NCI-H82 treated with DMSO at 0.1 percent for 48 hours (cell line): ENCODE results near the gene DOHH.

Experiments used
- DNase-seq: peaks from one replicate; lab custom pipeline; 2025; ENCODE audit not compliant: unreplicated experiment; lab: John Stamatoyannopoulos, UW

Gene DOHH

DNA sequence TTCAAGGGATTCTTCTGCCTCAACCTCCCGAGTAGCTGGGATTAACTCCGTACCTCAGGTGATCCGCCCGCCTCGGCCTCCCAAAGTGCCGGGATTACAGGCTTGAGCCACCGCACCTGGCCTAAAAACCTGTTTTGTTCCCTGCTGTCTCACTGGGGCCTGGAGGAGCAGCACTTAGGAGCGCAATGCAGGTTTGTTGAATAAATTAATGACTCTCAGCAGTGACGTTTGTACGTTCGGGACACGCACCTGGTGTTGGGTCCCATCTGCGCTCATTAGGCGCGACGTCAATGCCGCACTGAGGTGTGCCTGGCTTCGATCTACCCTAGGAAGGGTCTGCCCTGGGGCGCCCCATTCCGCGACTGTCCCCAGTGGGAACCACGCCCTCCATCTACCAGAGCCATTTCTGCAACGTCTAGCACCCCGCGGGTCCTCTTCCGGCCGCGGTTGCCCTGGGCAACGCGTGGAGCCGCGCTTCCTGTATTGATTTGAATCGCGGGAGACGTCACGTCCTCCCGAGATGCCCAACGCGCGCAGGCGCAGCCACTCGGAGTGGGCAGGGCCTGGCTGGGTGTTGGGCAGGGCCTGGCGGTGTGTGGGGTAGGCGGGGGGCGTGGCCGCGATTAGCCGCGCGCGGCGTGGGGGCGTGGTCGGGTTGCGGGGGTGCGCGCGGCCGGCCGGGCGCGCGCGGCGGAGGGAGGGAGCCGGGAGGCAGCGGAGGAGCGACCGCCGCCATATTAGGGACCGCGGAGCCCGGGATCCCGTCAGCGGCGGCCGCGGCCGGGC, 5.3 kb upstream of the DOHH start, which contains the start of gene FZR1:
FZR1 (plus strand) TSS at position 714 of the 786 bp plus-strand sequence. CDS start 16,679 bp downstream, outside the sequence.
- peak; percentile 74 for DNase-seq

DNA sequence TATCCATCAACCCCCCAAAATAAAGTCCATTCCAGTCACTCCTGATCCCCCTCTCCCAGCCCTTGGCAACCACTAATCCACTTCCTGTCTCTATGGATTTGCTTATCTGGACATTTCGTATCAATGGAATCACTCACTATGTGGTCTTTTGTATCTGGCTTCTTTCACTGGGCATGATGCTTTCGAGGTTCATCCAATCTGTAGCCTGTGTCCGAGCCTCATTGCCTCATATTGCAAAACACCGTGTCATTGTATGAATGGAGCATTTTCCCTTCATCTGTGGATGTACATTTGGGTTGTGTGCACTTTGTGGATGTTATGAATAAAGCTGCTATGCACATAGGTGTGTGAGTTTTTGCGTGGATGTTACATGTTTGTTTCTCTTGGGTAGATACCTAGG, 4.3 kb upstream of the DOHH start:
- no peak for DNase-seq

DNA sequence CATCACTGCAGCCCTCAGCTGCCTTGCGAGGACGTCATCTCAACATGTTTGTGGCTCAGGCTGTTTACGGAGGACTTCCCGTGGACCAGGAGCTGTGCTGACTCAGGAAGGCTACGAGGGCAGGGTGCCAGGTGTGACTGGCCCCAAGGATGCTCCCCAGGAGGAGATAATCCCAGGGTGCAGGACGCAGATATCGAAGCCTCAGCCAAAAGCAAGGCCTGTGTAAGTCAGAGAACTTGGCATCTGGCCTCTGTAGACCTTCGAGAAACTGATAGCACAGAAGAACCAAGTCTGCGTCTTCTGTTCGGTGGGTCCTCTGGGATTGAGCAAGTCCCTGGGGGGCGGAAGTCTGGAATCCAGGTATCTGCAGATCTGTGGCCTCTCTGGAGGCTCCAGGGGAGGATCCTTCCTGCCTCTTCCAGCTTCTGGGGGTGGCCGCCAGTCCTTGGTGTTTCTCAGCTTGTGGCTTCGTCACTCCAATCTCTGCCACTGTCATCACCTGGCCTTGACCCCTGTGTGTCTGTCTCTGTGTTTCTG, 2.6 kb upstream of the DOHH start:
- DNase-seq: no peak

DNA sequence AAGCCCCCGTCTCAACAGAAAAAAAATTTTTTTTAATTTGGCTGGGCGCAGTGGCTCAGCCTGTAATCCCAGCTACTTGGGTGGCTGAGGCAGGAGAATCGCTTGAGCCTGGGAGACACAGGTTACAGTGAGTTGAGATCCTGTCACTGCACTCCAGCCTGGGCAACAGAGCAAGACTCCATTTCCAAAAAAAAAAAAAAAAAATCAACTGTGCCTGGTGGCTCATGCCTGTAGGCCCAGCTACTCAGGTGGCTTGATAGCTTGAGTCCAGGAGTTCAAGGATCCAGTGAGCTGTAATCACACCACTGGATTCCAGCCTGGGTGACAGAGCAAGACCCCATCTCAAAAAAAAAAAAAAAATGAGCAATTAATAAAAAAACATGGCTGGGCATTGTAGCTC, 1.3 kb upstream of the DOHH start:
- no peak for DNase-seq

DNA sequence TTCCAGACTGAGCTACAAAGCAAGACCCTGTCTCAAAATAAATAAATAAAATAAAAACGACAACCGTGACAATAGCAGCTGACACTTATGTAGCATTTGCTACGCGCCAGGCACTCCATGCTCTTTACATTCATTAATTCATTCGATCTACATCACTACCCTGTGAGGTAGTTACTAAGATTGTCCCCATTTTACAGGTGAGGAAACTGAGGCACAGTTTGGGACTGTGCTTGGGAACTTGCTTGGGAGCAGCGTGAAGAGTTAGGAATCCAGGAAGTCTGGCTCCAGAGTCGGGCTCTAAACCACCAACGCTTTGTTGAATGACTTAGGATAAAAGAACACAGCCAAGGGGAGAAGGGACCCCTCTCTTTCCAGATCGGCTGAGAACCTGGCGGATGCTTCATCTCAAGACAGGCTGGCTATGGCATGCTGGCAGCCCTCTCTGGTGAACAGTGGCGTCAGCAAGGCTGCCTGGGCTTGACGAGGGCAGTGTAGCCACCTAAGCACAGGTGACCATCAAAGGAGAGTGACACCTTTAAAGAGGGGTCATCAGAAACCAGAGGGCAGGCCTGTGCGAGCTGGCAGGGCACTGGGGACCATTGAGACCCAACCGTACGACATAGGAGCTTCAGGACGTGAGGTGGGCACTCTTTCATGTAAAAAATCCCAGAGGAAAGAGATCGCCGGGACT, 591 bp downstream of the DOHH start:
- no peak for DNase-seq

DNA sequence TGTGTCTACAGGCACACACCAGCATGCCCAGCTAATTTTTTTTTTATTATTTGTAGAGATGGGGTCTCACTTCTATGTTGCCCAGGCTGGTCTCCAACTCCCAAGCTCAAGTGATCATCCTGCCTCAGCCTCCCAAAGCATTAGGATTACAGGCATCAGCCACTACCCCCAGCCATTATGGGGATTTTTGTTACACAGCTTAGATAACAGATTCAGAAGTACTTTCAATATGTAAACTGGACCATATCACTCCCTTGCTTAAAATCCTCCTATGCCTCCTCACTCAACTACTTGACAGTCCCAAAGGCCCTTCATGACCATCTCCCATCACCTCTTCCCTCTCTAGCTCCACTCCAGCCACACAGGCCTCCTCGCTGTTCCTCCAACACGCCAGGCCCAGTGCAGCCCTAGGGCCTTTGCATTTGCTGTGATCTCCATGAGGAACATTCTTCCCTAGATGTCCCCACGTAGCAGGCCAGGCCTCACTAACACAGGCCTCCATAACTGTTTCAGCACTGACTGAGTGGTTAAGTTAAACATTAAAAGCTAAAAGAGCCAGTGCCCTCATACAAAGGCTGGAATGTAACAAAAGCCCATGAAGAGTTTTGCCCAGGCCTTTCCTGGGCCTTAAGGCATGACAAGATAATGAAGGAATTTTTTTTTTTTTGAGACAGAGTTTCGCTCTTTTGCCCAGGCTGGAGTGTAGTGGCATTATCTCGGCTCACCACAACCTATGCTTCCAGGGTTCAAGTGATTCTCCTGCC, 2.5 kb downstream of the DOHH start:
- DNase-seq: no peak

DNA sequence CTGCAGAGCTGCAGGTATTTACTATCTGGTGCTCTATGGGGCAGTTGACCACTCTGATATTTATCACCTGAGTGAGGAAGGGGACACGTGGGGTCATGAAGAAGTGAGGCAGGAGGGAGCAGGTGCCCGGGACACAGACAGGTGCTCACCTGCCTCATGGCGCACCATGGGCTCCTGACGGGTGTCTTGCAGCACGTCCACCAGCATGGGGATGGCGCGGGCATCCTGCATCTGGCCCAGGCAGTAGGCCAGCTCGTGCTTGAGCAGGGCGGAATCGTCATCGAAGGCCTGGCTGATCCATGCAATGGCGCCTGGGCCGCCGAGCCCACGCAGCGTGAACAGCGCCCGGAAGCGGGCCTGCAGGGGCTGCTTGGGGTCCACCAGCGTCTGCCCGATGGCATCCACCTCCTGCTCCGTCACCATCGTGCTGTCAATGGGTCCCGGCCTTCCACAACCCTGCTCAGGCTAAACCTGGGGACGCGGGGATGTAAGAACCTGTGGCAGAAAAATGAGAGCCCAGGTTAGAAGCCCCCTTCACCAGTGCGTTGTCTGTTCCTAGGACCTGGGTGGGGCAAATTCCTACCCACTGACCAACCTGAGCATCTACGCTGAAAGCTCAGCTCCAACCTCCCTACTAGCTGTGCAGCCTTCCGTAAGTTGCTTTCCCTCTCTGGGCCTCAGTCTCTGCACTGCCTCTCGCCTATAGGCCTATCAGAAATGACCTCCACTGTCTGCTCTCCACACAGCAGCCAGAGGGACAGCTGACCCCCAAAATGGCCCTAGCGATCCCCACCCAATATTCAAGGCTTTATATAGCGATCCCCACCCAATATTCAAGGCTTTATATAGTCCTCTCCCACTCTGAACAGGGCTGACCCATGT, 3.8 kb downstream of the DOHH start:
- no peak for DNase-seq

DNA sequence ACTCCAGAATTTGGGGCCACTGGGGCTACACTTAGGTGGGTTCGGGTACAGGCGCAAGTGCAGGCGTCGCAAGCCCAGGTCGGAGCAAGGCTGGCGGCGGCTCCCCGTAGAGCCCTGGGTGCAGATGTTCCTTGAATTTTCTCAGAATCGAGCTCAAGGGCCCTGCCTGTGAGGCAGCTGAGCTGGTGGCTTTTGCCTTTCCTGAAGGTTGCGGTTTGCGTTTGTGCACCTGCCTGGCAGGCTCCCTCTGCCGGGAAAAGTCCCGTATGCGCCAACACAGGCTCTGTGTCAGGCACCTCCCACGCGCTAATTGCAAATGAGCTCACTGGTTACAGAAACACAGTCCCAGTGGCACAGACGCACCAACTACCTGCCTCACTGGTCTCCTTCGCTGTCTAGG, 5.9 kb downstream of the DOHH start:
- no peak for DNase-seq

DNA sequence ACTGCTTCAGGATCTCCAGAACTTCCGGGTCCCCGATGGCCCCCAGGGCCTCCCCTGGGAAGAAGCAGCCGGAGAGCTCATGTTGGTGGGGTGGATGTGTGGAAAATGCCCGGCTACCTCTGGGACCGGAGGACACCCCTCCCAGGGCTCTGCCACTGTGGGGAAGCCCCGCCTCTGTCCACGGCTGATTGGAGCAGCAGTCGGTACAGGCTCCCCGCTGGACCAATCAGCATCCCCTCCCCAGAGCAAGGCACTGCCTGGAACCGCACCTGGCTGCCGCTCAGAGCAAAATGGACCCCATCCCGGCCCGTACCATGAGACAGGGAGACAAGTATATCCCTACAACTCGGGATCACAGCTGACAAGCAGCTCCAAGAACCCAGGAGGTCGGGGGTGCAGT, 6.4 kb downstream of the DOHH start:
- no peak for DNase-seq

DNA sequence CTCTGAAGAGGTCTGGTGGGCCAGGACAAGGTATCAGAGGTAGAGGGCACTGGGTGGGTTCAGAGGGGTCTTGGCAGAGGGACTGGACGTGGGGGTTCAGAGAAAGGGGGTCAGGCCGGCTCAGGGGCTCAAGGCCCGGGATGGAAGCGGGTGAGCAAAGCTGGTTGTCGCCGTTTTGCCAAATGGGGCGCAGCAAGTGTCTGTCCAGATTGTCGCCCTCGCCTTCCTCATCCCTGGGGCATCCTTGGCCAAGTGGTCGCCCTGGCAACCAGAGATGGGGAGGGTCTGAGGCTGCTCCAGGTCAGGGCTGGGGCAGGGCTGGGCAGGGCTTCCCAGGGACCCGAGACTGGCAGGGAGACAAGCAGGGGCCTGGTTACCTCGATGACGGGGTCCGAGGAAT, 6.8 kb downstream of the DOHH start:
- no peak for DNase-seq

DNA sequence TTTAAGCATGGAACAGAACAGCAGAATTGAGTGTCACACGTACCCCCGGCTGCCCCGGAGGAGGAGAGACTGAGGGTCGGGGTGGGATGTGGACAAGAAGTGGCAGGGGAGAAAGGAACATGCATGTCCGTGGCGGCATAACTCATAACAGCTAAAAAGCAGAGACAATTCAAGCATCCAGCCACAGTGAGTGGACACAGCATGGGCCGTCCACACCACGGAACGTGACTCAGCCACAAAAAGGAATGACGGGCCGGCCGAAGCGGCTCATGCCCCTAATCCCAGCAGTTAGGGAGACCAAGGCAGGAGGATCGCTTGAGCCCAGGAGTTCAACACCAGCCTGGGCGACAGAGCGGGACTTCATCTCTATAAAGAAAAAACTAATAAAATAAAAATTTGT, 7.6 kb downstream of the DOHH start:
- no peak for DNase-seq

DNA sequence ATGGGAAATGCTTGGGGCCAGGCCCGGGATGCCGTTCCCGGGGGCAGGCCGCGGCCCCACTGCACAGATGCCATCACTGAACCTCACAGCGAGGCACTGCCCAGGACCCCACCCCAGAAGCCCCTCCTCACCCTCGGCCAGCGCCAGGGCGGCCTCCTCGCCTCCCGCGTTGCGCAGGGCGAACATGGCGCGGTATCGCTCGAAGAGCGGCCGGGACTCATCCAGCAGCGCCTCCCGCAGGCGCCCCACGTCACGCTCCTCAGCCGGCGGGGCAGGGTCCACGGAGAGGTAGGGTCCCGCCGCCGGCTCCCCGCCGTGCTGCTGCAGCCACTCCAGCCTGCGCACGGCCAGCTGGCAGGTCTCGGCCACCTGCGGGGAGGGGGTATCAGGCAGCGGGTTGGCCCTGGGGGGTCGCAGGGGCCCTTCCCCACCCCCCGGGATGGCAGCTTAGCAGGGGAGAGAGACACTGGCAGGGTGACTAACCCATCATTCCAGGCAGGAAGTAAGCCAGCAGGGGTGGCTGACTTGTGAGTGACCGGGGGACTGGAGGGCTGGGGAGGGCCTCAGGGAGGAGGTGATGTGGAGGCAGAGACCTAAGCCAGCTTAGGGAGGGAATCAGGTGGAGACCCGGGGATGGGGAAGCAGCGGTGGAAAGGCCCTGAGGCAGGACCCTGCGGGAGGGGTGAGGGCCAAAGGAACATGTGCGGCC, 8.2 kb downstream of the DOHH start:
- DNase-seq: no peak

DNA sequence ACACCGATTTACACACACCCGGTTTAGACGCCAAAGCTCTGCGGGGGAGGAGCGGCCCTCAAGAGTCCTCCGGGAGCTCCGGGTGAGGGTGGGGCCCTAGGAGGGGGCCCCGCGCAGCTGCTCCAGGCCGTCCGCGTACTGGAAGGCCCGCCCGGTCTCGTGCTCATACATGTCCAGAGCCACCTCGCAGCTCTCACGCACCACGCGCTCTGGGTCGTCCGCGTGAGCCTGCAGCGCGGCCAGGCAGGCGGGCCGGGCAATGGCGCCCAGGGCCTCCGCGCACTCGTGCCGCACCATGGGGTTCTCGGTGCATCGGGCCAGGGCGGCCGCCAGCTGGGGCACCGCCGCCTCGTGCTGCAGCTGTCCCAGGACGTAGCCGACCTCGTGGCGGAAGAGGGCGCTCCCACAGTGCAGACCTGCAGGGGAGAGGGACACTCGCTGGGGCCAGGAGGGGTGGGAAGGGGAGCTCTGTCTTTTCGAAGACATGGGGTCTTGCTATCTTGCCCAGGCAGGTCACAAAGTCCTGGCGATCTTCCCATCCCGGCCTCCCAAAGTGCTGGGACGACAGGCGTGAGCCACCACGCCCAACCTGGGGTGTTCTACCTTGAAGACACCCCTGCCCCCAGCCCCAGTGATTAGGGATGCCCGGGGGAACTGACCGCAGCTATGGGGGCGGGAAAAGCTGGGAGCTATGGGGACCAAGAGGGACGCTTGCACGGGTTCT, 8.9 kb downstream of the DOHH start:
- no peak for DNase-seq

DNA sequence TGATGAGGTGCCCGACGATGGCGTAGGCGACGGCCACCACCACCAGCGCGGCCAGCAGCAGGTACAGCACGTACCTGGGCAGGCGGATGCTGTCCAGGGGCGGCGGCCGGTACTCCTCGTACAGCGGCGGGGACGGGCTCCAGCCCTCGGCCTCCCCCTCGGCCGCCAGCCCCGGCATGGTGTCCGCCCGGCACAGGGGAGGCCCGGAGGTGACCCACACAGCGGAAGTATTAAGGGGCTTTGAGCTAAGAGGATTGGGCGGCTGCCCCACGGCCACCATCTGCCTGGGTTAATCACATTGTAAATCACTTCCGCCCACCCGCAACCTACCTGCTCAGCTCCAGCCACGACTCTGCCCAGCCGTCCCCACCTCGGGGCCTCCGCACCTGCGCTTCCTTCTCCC, 17.2 kb downstream of the DOHH start, which contains the start of gene SMIM44:
SMIM44 (minus strand) TSS at position 216 of the 403 bp plus-strand sequence; CDS start at position 178, 38 bp downstream.
- peak; percentile 44 for DNase-seq

DNA sequence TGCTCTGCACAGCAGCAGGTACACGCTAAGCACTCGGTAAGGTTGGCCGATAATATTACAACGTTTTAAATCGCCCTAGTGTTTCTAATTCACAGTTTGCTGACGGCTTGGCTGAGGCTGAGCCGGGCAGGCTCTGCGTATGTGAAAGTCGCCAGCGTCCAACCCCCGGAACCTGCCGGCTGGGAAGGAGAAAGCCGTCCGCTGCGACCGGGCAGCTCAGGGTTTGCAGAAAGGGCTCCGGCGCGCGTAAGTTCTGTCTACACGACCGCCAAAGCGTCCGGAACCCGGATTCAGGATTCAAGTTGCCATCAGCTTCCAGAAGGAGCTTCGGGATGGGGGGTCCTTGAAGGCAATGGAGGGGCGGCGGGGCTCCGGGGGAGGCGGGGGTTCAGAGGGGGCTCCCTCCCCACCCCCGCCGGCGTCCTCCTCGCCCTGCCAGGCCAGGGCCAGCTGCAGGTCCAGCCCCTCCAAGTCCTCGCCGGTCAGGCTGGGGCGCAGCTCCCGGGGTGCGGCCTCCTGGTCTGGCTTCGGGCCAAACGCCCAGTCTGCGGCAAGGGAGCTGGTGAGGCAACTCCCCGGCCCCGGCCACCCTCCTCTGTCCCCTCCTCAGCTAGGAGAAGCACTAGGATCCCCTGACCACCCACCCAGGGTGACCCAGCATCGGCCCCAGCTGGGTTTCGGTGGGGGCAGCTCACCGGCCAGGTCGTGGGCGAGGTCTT, 17.8 kb downstream of the DOHH start:
- no peak for DNase-seq

DNA sequence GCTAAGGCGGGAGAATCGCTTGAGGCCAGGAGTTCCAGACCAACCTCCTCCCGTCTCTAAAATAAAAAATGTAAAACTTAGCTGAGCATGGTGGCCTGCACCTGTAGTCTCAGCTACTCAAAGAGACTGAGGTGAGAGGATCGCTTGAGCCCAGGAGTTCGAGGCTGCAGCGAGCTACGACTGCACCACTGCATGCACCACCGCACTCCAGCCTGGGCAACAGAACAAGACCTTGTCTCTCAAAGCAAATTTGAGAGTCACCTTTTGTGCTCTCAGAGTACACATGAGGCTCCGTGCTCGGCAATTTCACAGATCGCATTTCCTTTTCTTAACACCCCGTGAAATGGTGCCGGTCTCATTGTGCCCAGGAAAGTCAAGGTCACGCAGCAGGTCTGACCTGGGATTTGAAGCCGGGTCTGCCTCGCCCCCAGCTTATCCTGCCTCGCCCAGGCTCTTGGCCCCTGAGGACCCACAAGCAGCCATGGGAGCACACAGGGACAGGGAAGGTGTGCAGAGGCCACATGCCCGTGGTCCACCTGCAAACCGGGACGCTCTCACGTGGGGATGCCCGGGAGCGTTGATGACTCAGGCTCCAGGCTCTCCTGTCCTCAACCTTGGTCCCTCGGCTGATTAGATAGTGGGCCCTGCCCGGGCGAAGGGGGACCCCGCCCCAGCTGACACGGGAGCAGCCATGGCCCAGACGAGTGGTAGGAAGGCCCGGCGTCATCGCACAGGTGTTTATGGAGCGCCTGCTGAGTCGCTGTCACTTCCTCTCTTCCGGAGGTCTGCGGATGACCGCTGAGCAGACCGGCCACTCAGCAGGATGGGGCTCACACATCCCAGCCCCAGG, 19.0 kb downstream of the DOHH start:
- no peak for DNase-seq

DNA sequence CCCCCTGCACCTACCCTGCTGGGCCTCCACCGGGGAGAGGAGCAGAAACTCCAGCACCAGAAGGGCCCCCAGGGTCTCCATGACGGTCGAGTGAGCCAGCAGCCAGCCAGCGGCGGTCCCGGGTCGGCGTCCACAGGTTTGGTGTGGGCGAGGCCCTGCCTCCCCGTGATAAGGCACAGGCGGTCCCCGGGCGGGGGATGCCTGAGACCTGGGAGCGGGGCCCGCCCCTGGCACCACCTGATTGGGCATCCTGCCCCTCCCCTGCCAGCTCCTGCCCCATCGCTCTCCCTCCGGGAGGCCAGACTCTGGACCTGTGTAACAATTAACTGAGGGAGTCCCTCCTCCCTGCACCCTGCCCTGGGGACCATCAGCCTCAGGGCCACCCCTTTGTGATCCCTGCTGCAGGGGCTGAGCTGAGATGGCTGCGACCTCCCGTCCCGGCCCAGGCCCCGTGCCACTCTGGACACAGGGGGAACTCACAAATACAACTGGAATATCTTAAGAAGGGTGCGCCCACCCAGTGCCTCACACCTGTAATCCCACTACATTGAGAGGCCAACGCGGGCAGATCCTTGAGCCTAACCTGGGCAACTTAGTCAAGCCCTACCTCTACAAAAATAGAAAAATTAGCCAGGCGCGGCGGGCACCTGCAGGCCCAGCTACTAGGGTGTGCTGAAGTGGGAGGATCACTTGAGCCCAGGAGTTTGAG, 19.9 kb downstream of the DOHH start, which contains the start of gene SMIM24:
SMIM24 (minus strand) TSS at position 143 of the 709 bp plus-strand sequence; CDS start at position 81, 62 bp downstream.
- DNase-seq: no peak
